Kidney (tissue), 14 donors: Measurements from ENCODE around the gene FN3KRP. TPM values are rescaled to one million over a fixed set of nuclear protein-coding genes. Genes with fewer than 3 reads are reported as not detected.

Experiments used
- DNase-seq, 5 donors: peaks; one replicate each; pipeline ENCODE4 v3.0.0-alpha.2; 2013 to 2020
- FAIRE-seq: peaks from 2 replicates; lab custom pipeline; 2012; peaks lifted over from hg19 to GRCh38; lab: Jason Lieb, UNC
- H3K27ac ChIP-seq, 2 donors: one replicate each; pipeline ENCODE4 v1.7.0; 2013; ENCODE audit warnings: low read depth in 2 of 2, low read length in 2 of 2, inconsistent platforms in 1 of 2
- H3K27me3 ChIP-seq: one replicate; pipeline ENCODE4 v1.7.1; 2013; ENCODE audit warnings: low read length, inconsistent platforms; ENCODE audit not compliant: control insufficient read depth, insufficient read depth
- H3K36me3 ChIP-seq, 3 donors: one replicate each; pipeline versions ENCODE4 v1.7.0 to v1.7.1; 2013; ENCODE audit warnings: low read length in 3 of 3, control low read depth in 1 of 3, inconsistent platforms in 1 of 3; ENCODE audit not compliant: insufficient read depth in 3 of 3, control insufficient read depth in 2 of 3
- H3K4me1 ChIP-seq, 3 donors: one replicate each; pipeline versions ENCODE4 v1.7.0 to v1.7.1; 2013; ENCODE audit warnings: low read length in 3 of 3, inconsistent platforms in 1 of 3, low read depth in 1 of 3; ENCODE audit not compliant: control insufficient read depth in 2 of 3, insufficient read depth in 2 of 3
- H3K4me3 ChIP-seq, 3 donors: one replicate each; pipeline versions ENCODE4 v1.7.0 to v1.8.1; 2013; ENCODE audit warnings: low read length in 3 of 3, control low read depth in 1 of 3, inconsistent platforms in 1 of 3
- H3K9ac ChIP-seq, 3 donors: one replicate each; pipeline versions ENCODE4 v1.7.0 to v1.7.1; 2013; ENCODE audit warnings: low read length in 3 of 3, control low read depth in 1 of 3, inconsistent platforms in 1 of 3
- H3K9me3 ChIP-seq, 3 donors: one replicate each; pipeline versions ENCODE4 v1.7.0 to v1.7.1; 2013; ENCODE audit warnings: low read length in 3 of 3, control low read depth in 1 of 3, inconsistent platforms in 1 of 3; ENCODE audit not compliant: control insufficient read depth in 2 of 3, insufficient read depth in 1 of 3
- CTCF ChIP-seq: IDR thresholded peaks from 3 replicates; pipeline ENCODE4 v1.5.1; 2012; ENCODE audit warnings: mild to moderate bottlenecking, moderate library complexity, borderline replicate concordance; ENCODE audit not compliant: insufficient read depth; ENCODE audit errors: extremely low read depth
- intact Hi-C: fragments of 100-400 bp; cut with DNase I; formaldehyde crosslinking; loops from one replicate; pipeline ENCODE4 v1.11.1; 2022
- polyA plus RNA-seq: library from polyadenylated mRNA; stranded (reverse); fragments of 350-450 nt; fragmentation: Illumina TruSeq; extraction: RNeasy Lipid Tissue Mini Kit (QIAGEN cat#74804); gene quantifications from one replicate; pipeline ENCODE4 v1.2.3, GENCODE V29; 2014; ENCODE audit warnings: low read depth, low replicate concordance; ENCODE audit not compliant: insufficient read depth
- total RNA-seq: library from RNA; stranded (reverse); fragmentation: NEBNext Ultra II Directional; extraction: Animal tissue kit (Norgen Biotek cat#: 25700); gene quantifications from one replicate; pipeline ENCODE4 v1.2.1, GENCODE V29; 2021
- donor health status: control.
- donor health status: control.
- donor health status: control.
- donor health status: control.
- donor health status: control.
- donor health status: DM: yes; HTN: yes; CAD: no.
- donor health status: Normal renal cell carcinoma (clear cell type).

Gene FN3KRP
- total and polyA plus RNA-seq, 2 donors from 2014 or later = 30.6 to 36.6 TPM

GRCh38 chr17:82765371-82765770, 48.9 kb downstream of the FN3KRP start:
- DNase-seq (no peak), FAIRE-seq (no peak)
- Histone ChIP-seq H3K27ac (no peak overlapping the region), H3K27me3 (no peaks in the 10 kb centered on the region), H3K9me3 (no peaks in the 10 kb centered on the region), H3K4me1 (peaks cover 0 to 4% (median 0%) of the 10 kb centered on the region in 3 donors), H3K36me3 (peaks cover 2 to 17% (median 3%) of the 10 kb centered on the region in 3 donors), H3K4me3 (no peak overlapping the region), H3K9ac (no peak overlapping the region)
- intact Hi-C loops = no loop called here
- TF ChIP-seq CTCF = no peak

GRCh38 chr17:82767041-82767754, 50.7 kb downstream of the FN3KRP start:
- Histone ChIP-seq H3K36me3 (peaks cover 2 to 21% (median 3%) of the 10 kb centered on the region in 3 donors), H3K9ac (no peak overlapping the region), H3K4me1 (peaks cover 0 to 4% (median 0%) of the 10 kb centered on the region in 3 donors), H3K27ac (no peak overlapping the region), H3K4me3 (no peak overlapping the region), H3K9me3 (no peaks in the 10 kb centered on the region), H3K27me3 (no peaks in the 10 kb centered on the region)
- intact Hi-C loops = no loop called here
- FAIRE-seq (no peak), DNase-seq (peak in 2 of 5 donors; percentile 47 to 59)
- TF ChIP-seq CTCF = peak; percentile 52

- Histone ChIP-seq H3K27me3 (no peaks in the 10 kb centered on the region), H3K4me3 (no peak overlapping the region), H3K4me1 (peaks cover 0 to 4% (median 0%) of the 10 kb centered on the region in 3 donors), H3K36me3 (peaks cover 2 to 26% (median 3%) of the 10 kb centered on the region in 3 donors), H3K9ac (no peak overlapping the region), H3K9me3 (no peaks in the 10 kb centered on the region), H3K27ac (no peak overlapping the region)
- DNase-seq (no peak), FAIRE-seq (no peak)
- intact Hi-C loops = no loop called here
- TF ChIP-seq CTCF = no peak
Measured at GRCh38 chr17:82769041-82769440, 52.5 kb downstream of the FN3KRP start.
